ENCODE results near the gene MGAM2.

MGAM2 gene

GRCh38 chr7:142139597-142140400 is 28.3 kb downstream of the MGAM2 start:
- Mint-ChIP-seq H3K4me3 (no peak overlapping the region), H3K36me3 (ENCODE audit: low read depth) (no peaks in the 10 kb centered on the region), H3K9me3 (no peaks in the 10 kb centered on the region), H3K27ac (no peak overlapping the region), H3K4me1 (ENCODE audit: low read depth) (no peaks in the 10 kb centered on the region), H3K27me3 (no peaks in the 10 kb centered on the region)
- DNase-seq: no peak

DNA sequence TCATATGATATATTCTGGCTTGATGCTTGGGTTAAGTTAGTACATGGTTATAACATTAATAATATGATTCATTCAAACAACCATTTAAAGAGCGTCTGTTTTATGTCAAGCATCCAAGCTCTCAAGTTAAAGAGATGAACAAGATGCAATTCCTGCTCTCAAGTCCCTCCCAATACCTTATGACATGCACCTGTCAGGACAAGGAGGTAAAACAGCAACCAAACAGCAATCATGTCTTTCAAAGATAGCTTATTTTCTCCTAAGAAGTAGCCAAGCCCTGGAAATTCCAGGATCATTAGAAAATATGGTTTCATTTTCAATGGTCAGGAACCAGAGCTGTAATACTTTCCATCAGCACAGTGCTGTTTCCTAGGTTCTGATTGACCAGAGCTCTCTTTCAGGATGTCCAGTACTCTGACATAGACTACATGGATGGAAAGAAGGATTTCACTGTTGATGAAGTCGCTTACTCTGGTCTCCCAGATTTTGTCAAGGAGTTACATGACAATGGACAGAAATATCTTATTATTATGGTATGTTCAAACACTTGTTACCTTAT is 29.0 kb downstream of the MGAM2 start:
- no peaks in the 10 kb centered on the region for H3K9me3 Mint-ChIP-seq
- H3K4me3 Mint-ChIP-seq: no peak overlapping the region
- no peaks in the 10 kb centered on the region for H3K36me3 Mint-ChIP-seq (ENCODE audit: low read depth)
- H3K27ac Mint-ChIP-seq: no peak overlapping the region
- no peaks in the 10 kb centered on the region for H3K27me3 Mint-ChIP-seq
- no peaks in the 10 kb centered on the region for H3K4me1 Mint-ChIP-seq (ENCODE audit: low read depth)
- no peak for DNase-seq

DNA sequence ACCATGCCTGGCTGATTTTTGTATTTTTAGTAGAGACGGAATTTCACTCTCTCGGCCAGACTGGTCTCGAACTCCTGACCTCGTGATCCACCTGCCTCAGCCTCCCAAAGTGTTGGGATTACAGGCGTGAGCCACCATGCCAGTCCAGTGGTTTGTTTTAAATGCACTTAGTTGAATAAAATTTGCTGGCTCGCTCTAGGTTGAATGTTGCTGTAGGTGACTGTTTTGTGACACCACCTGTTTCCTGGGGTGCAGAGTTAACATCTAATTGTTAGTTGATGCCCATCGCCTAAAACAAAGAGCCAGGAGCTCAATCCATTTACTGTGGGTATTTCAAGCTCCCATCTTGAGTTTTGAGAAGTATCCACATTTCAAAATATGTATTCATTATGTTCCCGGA is 31.2 kb downstream of the MGAM2 start:
- Mint-ChIP-seq H3K4me3 (no peak overlapping the region), H3K4me1 (ENCODE audit: low read depth) (no peaks in the 10 kb centered on the region), H3K9me3 (no peaks in the 10 kb centered on the region), H3K36me3 (ENCODE audit: low read depth) (no peaks in the 10 kb centered on the region), H3K27me3 (no peaks in the 10 kb centered on the region), H3K27ac (no peak overlapping the region)
- DNase-seq: no peak

- H3K36me3 Mint-ChIP-seq (ENCODE audit: low read depth): no peaks in the 10 kb centered on the region
- H3K27ac Mint-ChIP-seq: no peak overlapping the region
- no peak for DNase-seq
- no peaks in the 10 kb centered on the region for H3K4me1 Mint-ChIP-seq (ENCODE audit: low read depth)
- no peak overlapping the region for H3K4me3 Mint-ChIP-seq
- H3K9me3 Mint-ChIP-seq: no peaks in the 10 kb centered on the region
- peaks cover 3% of the 10 kb centered on the region for H3K27me3 Mint-ChIP-seq
Measured at GRCh38 chr7:142146124-142146523, 34.6 kb downstream of the MGAM2 start.

DNA sequence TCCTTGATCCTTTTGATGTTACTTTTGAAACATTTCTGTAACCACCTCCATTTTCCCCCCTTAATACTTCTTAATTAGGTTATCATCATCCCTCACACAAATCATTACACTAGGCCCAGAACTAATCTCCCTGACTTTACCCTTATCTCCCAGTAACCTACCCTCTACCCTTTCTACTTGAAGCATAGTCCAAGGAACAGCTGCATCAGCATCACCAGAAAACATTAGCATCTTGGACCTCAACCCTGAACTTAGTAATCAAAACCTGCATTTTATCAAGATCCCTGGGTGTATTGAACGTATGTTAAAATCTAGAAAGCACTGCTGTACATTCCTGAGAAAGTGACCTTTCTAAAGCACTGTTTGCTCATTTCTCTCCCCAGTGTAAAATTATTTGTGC is 38.8 kb downstream of the MGAM2 start:
- H3K9me3 Mint-ChIP-seq: no peaks in the 10 kb centered on the region
- peaks cover 6% of the 10 kb centered on the region for H3K27me3 Mint-ChIP-seq
- no peaks in the 10 kb centered on the region for H3K4me1 Mint-ChIP-seq (ENCODE audit: low read depth)
- H3K27ac Mint-ChIP-seq: no peak overlapping the region
- DNase-seq: no peak
- no peaks in the 10 kb centered on the region for H3K36me3 Mint-ChIP-seq (ENCODE audit: low read depth)
- H3K4me3 Mint-ChIP-seq: no peak overlapping the region

DNA sequence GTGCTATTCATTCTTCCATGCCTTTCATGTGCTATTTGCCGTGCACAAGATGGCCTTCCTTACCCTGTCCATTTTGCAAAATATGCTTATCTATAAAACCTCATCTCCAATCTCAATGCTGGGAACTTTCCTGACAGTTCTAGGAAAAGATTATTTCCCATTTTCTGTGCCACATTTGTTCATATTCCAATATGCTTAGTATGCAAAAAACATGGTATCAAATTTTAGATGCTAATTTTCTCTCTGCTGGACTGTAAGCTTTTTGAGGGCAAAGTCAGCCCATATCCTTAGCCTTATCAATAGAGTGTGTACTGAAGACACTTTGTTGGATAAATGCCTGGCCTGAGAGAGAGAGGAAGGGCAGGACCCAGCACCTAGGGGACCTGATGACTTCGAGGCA is 39.4 kb downstream of the MGAM2 start:
- no peaks in the 10 kb centered on the region for H3K36me3 Mint-ChIP-seq (ENCODE audit: low read depth)
- peaks cover 6% of the 10 kb centered on the region for H3K27me3 Mint-ChIP-seq
- H3K27ac Mint-ChIP-seq: no peak overlapping the region
- DNase-seq: no peak
- no peak overlapping the region for H3K4me3 Mint-ChIP-seq
- no peaks in the 10 kb centered on the region for H3K4me1 Mint-ChIP-seq (ENCODE audit: low read depth)
- no peaks in the 10 kb centered on the region for H3K9me3 Mint-ChIP-seq

DNA sequence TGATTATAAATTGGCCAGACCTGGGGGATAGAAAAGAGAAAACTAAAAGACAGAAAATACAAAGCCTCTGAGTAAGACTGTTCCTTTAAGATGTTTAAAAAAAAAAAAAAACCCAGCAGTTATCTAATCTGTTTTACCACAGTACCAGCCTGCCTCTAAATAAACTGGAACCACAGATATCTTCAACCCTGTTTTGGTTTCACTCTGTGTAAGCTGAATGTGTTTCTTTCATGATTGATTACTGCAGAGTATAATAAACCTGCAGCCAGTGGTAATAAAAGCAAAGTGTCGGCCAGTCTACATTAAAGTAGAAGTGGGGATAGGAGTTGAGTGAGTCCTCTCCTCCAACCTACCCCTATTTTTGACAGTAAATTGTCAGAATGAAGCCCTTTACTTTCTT is 40.6 kb downstream of the MGAM2 start:
- H3K4me3 Mint-ChIP-seq: no peak overlapping the region
- no peak for DNase-seq
- no peaks in the 10 kb centered on the region for H3K9me3 Mint-ChIP-seq

GRCh38 chr7:142153400-142153799 is 41.9 kb downstream of the MGAM2 start:
- no peaks in the 10 kb centered on the region for H3K36me3 Mint-ChIP-seq (ENCODE audit: low read depth)
- H3K4me3 Mint-ChIP-seq: no peak overlapping the region
- H3K4me1 Mint-ChIP-seq (ENCODE audit: low read depth): no peaks in the 10 kb centered on the region
- no peaks in the 10 kb centered on the region for H3K9me3 Mint-ChIP-seq
- no peak for DNase-seq
- H3K27ac Mint-ChIP-seq: no peak overlapping the region
- peaks cover 6% of the 10 kb centered on the region for H3K27me3 Mint-ChIP-seq

More for the DNA sequence above, 40.6 kb downstream of the MGAM2 start:
- no peaks in the 10 kb centered on the region for H3K4me1 Mint-ChIP-seq (ENCODE audit: low read depth)
- H3K27ac Mint-ChIP-seq: no peak overlapping the region
- no peaks in the 10 kb centered on the region for H3K36me3 Mint-ChIP-seq (ENCODE audit: low read depth)
- peaks cover 6% of the 10 kb centered on the region for H3K27me3 Mint-ChIP-seq

- Mint-ChIP-seq H3K27me3 (peaks cover 3% of the 10 kb centered on the region), H3K27ac (no peak overlapping the region), H3K4me3 (no peak overlapping the region), H3K9me3 (no peaks in the 10 kb centered on the region), H3K4me1 (ENCODE audit: low read depth) (no peaks in the 10 kb centered on the region), H3K36me3 (ENCODE audit: low read depth) (no peaks in the 10 kb centered on the region)
- no peak for DNase-seq
Measured at GRCh38 chr7:142158736-142159496, 47.4 kb downstream of the MGAM2 start.

DNA sequence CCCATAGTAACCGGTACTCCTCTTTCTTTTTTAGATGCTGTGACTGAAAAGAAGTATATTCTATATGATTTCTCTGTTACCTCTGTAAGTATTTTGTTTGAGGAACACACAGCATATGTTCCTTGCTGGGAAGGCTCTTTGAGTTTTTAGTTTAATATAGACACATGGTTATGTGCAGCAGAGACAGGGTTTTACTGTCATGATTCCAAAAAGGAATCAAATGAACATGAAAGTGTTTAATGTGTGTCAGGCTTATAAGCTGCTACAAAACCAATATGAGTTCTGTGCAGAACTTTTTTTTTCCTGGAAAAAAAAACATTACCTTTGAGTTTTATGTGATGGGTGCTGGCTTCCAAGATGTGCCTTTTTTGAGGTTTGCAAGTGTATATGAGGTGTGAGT is 50.4 kb downstream of the MGAM2 start:
- Mint-ChIP-seq H3K27ac (no peak overlapping the region), H3K27me3 (no peaks in the 10 kb centered on the region), H3K36me3 (ENCODE audit: low read depth) (no peaks in the 10 kb centered on the region), H3K9me3 (no peaks in the 10 kb centered on the region), H3K4me3 (no peak overlapping the region), H3K4me1 (ENCODE audit: low read depth) (no peaks in the 10 kb centered on the region)
- DNase-seq: no peak

DNA sequence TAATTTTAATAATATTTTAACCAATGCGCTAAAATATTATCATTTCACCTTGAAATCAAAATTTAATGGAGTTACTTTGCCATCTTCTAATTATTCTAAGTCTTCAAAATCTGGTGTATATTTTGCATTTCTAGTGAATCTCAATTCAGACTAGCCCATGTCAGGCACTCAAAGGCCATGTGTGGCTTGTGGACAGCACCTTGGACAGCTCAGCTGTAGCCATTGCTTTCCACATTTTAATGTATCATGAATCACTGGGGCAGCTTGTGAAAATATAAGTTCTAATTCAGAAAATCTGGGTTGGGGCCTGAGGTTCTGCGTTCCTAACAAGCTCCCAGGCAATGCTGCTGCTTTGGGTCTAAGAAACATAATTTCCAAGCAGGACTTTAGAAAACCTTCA is 57.2 kb downstream of the MGAM2 start:
- H3K4me3 Mint-ChIP-seq: no peak overlapping the region
- H3K27ac Mint-ChIP-seq: no peak overlapping the region
- H3K27me3 Mint-ChIP-seq: no peaks in the 10 kb centered on the region

DNA sequence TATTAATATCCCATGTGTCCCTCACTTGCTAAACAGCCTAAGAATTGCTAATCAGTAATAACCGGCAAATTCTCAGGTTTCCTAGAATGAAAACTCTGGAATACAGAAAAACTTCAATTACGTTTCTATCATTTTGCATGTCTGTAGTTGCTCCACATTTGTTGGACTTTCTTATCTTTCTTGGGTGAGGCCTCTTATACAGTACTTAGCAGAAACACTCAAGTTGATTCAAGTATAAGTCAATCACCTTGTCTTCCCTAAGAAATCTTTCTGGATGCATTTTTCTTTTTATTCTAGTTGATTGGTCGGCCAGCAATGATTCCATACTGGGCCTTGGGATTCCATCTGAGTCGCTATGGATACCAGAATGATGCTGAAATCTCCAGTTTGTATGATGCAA is 61.4 kb downstream of the MGAM2 start:
- Mint-ChIP-seq H3K4me3 (no peak overlapping the region), H3K36me3 (ENCODE audit: low read depth) (no peaks in the 10 kb centered on the region), H3K4me1 (ENCODE audit: low read depth) (peaks cover 5% of the 10 kb centered on the region), H3K9me3 (no peaks in the 10 kb centered on the region), H3K27ac (no peak overlapping the region), H3K27me3 (no peaks in the 10 kb centered on the region)
- DNase-seq: no peak

More for the DNA sequence above, 57.2 kb downstream of the MGAM2 start:
- Mint-ChIP-seq H3K9me3 (no peaks in the 10 kb centered on the region), H3K4me1 (ENCODE audit: low read depth) (no peaks in the 10 kb centered on the region), H3K36me3 (ENCODE audit: low read depth) (no peaks in the 10 kb centered on the region)
- no peak for DNase-seq

DNA sequence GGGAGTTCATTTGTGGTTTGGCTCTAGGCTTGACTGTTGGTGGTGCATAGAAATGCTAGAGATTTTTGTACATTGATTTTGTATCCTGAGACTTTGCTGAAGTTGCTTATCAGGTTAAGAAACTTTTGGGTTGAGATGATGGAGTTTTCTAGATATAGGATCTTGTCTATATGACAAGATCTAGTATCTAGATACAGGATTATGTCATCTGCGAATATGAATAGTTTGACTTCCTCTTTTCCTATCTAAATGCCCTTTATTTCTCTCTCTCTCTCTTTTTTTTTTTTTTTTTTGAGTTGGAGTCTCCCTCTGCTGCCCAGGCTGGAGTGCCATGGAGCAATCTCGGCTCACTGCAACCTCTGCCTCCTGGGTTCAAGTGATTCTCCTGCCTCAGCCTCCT is 62.9 kb downstream of the MGAM2 start:
- DNase-seq: no peak
- peaks cover 7% of the 10 kb centered on the region for H3K4me1 Mint-ChIP-seq (ENCODE audit: low read depth)
- H3K36me3 Mint-ChIP-seq (ENCODE audit: low read depth): no peaks in the 10 kb centered on the region
- no peaks in the 10 kb centered on the region for H3K9me3 Mint-ChIP-seq
- H3K4me3 Mint-ChIP-seq: no peak overlapping the region
- H3K27ac Mint-ChIP-seq: no peak overlapping the region
- H3K27me3 Mint-ChIP-seq: peaks cover under 1% of the 10 kb centered on the region

DNA sequence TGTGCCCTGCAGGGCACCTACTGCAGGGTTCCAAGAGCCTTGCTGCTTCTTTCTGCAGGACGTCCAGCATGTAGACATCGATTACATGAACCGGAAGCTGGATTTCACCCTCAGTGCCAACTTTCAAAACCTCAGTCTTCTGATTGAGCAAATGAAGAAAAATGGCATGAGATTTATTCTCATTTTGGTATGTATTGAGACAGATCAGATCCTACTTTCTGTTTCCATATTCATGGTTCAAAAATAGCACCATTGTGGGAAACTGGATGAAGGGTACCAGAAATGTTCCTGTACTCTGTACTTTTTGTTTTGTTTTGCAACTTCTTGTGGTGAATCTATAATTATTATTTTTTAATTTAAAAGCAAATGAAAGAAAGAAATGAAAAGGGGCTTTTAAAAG is 64.1 kb downstream of the MGAM2 start:
- DNase-seq: no peak
- Mint-ChIP-seq H3K4me1 (ENCODE audit: low read depth) (peaks cover 7% of the 10 kb centered on the region), H3K4me3 (no peak overlapping the region), H3K9me3 (no peaks in the 10 kb centered on the region), H3K27ac (no peak overlapping the region), H3K36me3 (ENCODE audit: low read depth) (no peaks in the 10 kb centered on the region), H3K27me3 (peaks cover 5% of the 10 kb centered on the region)

DNA sequence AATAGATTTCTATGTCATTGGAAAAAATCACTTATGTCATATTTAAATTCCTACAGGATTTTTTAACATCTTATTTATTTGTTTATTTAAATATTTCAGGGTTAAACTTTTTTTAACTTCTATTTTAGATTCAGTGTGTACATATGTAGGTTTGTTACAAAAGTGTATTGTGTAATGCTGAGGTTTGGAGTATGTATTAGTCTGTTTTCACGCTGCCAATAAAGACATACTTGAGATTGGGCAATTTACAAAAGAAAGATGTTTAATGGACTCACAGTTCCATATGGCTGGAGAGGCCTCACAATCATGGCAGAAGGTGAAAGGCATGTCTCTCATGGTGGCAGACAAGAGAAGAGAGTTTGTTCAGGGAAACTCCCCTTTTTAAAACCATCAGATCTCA is 65.4 kb downstream of the MGAM2 start:
- Mint-ChIP-seq H3K27ac (no peak overlapping the region), H3K9me3 (no peaks in the 10 kb centered on the region), H3K4me3 (no peak overlapping the region), H3K4me1 (ENCODE audit: low read depth) (peaks cover 7% of the 10 kb centered on the region), H3K27me3 (peaks cover 5% of the 10 kb centered on the region), H3K36me3 (ENCODE audit: low read depth) (no peaks in the 10 kb centered on the region)
- DNase-seq: no peak
